SK-N-SH (cell line): Measurements from ENCODE around the gene PGM5.

Source experiments
- ELF1 ChIP-seq: IDR thresholded peaks from 2 replicates; pipeline ENCODE4 v1.4.0; 2012
- EP300 ChIP-seq, 2 experiments: IDR thresholded peaks; 2 replicates each; pipeline versions ENCODE4 v1.4.0 to v1.6.1; 2012; ENCODE audit warnings: borderline replicate concordance in 1 of 2, low read depth in 1 of 2, low read length in 1 of 2
- POLR2AphosphoS5 ChIP-seq: IDR thresholded peaks from 2 replicates; pipeline ENCODE4 v1.6.1; 2012; ENCODE audit warnings: low read depth, low read length
- TAF1 ChIP-seq: IDR thresholded peaks from 2 replicates; pipeline ENCODE4 v1.6.1; 2012; ENCODE audit warnings: low read depth, mild to moderate bottlenecking, low read length, moderate library complexity, borderline replicate concordance
- TEAD4 ChIP-seq: IDR thresholded peaks from 2 replicates; pipeline ENCODE4 v1.4.0; 2012; ENCODE audit warnings: mild to moderate bottlenecking, borderline replicate concordance; ENCODE audit not compliant: insufficient read depth
- YY1 ChIP-seq: IDR thresholded peaks from 2 replicates; pipeline ENCODE4 v1.4.0; 2012; ENCODE audit warnings: low read depth, mild to moderate bottlenecking
- TF ChIP-seq, protein P1 (sequence below): fragments of 200-600 bp; sonication (generic); IDR thresholded peaks from 2 replicates; pipeline ENCODE4 v1.6.1; 2017; ENCODE audit warnings: antibody characterized with exemption, mild to moderate bottlenecking, moderate library complexity
- TF ChIP-seq, protein P2 (sequence below): IDR thresholded peaks from 2 replicates; pipeline ENCODE4 v1.4.0; 2012; ENCODE audit warnings: low read depth

DNA sequence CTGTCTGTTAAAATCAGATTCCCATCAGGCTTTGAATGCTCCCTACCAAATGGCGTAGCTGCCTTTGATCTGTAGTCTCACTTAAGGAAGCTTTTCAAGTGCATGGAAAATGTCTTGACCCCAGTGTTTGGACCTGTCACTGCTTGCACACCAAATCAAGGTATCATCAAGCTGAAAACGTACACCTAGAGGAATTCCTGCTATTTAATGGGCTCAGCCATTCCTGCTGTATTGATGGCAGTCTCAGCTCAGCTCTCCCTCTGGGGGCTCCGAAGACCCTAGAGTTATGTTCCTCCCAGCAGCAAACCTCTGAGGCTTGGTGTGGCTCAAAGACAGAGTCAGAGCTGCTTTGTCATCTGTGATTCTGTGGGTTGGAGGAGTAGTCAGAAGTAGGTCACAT lies 63.5 kb downstream of the PGM5 start:
- TF ChIP-seq, protein P1, sequence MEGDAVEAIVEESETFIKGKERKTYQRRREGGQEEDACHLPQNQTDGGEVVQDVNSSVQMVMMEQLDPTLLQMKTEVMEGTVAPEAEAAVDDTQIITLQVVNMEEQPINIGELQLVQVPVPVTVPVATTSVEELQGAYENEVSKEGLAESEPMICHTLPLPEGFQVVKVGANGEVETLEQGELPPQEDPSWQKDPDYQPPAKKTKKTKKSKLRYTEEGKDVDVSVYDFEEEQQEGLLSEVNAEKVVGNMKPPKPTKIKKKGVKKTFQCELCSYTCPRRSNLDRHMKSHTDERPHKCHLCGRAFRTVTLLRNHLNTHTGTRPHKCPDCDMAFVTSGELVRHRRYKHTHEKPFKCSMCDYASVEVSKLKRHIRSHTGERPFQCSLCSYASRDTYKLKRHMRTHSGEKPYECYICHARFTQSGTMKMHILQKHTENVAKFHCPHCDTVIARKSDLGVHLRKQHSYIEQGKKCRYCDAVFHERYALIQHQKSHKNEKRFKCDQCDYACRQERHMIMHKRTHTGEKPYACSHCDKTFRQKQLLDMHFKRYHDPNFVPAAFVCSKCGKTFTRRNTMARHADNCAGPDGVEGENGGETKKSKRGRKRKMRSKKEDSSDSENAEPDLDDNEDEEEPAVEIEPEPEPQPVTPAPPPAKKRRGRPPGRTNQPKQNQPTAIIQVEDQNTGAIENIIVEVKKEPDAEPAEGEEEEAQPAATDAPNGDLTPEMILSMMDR = no peak
- no peak for TF ChIP-seq YY1
- TF ChIP-seq POLR2AphosphoS5 = no peak
- TF ChIP-seq TEAD4 = no peak
- TF ChIP-seq ELF1 = no peak
- TF ChIP-seq, protein P2, sequence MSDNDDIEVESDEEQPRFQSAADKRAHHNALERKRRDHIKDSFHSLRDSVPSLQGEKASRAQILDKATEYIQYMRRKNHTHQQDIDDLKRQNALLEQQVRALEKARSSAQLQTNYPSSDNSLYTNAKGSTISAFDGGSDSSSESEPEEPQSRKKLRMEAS = no peak
- TF ChIP-seq EP300 (IDR thresholded peaks at IDR 0.05; ENCODE audit: borderline replicate concordance in 1 of 2, low read depth in 1 of 2, low read length in 1 of 2) = no peak
- no peak for TF ChIP-seq TAF1
